GM19438 (cell line): ENCODE data around the gene SIK1.
"Not testable (repeated sequence)": the region's sequence is repeated elsewhere in the genome, so short reads cannot be mapped to it uniquely, and the experiment has no call there.

Source experiments
- ATAC-seq: cut with Tn5 transposase; IDR thresholded peaks from one replicate; pipeline ENCODE4 v1.9.1; 2021; ENCODE audit warnings: low read depth; ENCODE audit not compliant: unreplicated experiment

SIK1 gene

DNA sequence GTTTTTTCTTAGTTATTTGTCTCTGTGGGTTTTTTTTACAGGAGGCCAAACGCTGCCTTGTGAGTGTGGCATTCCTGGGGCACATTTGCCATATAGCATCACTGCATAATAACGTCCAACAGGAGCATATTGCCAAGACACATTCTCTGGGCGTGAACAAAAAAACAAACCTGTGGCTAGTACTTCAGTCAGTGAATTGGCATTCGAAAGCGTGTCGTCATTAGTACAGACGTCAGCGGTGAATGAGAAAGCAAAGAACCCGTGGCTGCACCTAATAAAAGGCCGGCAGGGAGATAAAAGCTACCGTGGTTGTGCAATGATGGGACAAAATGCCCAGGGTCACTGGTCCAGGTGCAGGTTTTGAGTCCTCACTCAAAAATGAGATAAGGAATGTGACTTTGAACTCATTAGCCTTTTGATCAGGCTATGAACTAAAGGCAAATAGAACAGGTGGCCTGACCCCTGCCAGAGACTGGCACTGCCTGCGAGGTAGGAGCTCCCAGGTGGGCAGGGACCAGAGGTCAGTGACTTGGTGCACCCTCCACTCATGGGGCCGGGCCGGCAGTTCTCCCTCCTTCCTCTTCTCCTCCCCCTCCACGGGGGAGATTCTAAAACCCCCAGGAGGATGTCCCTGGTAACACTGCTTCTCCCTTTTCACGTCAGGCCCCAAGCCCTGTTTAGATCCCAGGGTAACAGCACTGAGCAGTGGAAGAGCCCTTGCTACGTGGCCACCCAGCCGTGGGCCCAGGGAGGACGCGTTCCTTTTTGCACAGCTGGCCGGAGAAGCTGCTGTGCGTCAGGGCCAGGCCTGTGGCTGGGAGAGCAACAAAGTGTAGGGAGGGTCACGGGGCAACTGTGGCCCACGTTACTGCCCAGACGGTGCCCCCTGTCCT is 14.2 kb upstream of the SIK1 start:
- ATAC-seq: not testable (repeated sequence)

DNA sequence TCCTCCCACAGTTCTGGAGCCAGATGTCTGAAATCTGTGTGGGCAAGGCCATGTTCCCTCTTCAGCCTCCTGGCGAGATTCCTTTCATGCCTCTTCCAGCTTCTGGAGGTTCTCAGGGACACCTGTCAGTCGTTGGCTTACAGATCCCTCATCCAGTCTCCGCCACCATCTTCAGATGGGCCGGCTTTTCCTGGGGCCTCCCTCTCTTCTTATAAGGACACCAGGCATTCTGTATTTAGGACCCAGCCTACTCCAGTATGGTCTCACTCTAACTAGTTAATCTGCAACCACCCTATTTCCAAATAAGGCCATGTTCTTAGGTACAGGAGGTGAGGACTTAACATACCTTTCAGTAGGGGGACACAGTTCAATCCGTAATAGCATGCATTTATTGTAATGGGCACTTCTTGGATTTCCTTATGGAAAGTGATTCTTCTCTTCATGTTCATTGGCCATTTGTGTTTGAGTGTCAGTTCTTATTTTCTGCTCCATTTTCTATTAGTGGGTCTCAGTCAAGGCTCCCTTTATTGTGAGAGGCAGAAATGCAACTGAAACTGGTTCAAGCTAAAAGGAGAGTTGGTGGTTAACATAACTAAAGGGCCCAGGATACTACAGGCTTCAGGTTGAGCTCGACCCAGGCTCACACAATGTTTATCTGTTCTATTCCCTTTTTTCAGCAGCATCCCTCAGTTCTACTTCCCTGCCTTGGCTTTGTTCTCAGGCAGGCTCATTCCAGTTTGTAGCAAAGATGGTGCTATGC is 12.6 kb upstream of the SIK1 start:
- not testable (repeated sequence) for ATAC-seq

DNA sequence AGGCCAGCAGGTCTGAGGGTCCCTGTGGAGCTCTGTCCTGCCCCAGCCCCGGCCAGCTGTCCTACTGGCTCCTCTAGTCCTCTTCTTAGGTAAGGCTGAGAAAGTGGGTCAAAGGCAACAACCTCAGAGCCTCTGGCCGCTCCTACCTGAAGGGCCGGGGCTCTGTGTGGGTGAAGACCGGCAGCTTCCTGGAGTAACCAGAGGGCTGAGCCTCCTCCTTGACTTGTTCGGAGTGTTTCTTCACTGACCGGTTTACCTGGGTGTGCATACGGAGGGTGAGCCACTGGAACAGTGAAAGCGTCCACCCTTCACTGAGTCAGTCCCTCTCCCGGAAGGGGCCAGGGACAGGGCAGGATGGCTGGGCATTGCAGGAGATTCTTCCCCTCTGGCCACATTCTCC is 9.3 kb upstream of the SIK1 start:
- ATAC-seq: not testable (repeated sequence)

DNA sequence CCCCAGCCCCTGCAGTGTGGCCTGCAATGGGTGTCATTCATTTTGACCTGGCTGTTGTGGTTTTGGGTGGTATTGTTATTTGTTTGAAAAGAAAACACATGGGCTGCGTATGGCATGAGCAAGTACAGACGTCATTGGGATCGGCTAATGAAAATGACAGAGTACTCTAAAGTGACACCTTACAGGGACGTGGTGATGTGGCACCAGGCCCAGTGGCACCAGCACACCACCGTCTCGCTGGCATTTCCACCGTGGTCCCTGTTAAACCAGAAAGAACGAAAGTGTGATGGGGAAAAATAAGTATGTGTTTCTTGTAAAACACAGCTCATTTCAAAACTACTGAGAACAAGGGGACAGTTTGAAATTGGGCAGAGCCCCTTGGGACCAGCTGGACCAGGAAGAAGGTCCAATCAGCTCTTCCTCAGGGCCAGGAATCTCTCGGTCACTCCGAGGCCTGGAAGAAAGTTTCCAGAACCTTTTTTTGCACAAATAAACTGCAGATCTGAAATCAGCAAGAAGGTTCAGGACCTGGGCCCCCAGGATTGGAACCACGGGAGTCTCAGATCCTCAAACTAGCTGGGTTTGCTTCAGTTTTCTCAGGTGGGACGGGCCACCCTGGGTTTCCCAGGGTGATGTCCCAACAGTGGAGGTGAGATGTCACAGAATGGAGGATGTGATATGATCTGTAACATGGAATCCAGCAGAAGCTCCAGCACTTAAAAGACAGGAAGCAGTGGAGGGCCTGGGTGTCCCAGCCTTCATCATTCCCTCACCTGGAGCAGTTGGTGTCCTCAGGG is 6.6 kb upstream of the SIK1 start:
- not testable (repeated sequence) for ATAC-seq

DNA sequence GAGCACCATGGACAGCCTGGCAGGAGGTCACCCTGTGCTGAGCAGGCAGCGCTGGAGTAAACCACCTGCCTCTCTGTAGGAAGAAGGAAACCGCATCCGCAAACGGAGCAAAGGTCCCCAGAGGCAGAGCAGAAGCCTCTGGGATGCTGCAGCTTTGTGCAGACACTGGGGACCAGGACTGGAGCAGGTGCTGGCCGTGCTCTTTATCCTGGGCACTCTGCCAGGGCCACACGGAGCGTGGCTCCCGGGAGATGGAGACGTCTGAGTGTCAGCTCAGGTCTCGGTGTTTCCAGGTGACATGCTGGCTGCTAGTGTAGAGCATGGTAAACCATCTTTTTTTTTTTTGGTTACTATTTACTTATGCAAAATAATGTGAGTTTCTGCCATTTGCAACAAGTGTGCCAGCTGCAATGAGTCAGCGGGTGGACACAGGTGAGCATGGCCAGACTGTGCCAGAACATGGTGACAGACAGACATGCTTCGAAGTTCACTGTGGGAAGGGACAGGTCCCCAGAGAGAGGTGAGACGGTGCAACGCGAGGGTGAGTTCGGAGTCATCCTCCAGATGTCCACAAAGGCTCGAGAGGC is 4.0 kb upstream of the SIK1 start:
- ATAC-seq: peak; percentile 35

DNA sequence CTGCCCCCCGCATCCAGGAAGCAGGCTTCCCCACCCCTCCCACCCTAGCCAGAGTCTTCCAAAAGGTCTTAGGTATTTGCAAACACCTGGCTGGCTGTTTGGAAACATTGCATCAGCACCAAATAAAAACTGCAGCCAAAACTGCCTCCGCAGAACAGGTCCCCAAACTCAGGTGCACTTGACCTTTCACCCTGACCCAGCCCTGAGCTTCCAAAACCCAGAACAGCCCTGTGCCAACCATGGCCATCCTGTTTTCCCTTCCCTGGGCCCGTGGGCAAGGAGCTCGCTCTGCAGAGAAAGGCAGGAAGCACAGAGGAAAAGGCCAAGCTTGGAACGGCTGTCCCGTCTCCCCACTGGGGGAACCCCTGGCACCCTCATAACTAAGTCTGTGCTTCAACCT is 2.0 kb upstream of the SIK1 start:
- ATAC-seq: not testable (repeated sequence)

DNA sequence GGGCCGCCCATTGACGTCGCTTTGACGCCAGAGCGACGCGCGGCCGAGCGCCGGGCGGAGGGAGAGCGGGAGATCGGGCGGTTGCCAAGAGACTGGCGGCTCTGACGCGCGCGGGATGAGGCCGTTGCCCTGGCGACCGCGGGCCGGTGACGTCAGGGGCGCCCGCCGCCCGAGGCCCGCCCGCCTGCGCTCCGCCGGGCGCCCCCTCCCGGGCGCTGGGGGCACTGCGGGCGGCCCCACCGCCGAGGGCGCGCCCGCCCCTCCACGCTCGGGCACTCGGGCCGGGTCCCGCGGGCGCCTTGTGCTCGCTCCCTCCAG is 270 bp upstream of the SIK1 start:
- peak; percentile 58 for ATAC-seq

DNA sequence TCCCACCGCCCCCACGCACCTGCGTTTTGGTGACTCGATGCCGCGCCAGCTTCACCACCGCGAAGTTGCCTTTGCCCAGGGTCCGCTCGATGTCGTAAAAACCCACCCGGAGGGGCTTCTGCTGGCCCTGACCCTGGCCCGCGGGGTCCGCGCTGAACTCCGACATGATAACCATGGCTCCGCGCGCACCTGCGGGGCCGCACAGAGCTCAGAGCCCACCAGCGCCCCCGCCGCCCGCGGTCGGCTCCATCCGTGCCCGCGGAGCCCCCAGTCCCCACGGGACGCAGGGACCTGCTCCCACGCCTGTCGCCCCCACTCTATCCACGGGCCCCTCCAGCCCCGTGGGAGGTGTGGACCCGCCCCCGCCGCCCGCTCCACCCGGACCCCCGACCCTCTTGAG is 927 bp downstream of the SIK1 start:
- ATAC-seq: not testable (repeated sequence)

DNA sequence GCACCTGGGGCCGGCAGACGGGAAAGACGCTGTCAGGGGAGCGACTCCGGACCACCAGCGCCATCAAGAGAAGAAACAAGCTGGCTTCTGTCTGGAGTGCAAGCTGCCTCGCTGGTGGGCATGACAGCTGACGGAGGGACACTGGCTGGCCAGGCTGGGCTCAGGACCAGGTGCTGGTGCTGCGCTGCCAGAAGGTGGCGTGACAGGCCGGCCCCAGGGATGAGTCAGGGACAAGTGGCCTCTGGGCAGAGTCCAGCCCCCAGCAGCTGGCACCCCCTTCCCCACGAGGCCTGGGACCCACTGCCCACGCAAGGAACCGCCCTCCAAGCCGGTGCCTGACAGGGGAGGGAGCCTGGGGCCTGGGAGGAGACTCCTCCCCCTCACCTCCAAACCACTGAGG is 7.5 kb downstream of the SIK1 start:
- not testable (repeated sequence) for ATAC-seq

DNA sequence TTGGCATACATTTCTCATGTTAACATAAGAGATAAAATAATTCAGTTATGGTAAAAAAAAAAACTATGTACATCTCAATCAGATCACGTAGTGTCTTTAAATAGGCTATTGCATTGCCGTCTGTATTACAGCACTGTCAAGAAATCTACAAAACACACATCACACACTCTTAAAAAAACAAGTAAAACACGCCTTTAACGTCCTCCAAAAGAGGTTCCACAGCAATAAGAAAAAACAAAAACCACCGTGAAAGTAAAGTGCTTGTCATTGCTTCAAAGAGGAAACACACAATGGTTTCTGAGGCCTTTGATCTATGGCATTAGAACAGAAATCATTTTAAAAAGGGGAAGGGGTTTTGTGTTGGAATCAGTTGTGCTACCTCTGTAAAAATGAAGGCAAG is 12.4 kb downstream of the SIK1 start:
- not testable (repeated sequence) for ATAC-seq

DNA sequence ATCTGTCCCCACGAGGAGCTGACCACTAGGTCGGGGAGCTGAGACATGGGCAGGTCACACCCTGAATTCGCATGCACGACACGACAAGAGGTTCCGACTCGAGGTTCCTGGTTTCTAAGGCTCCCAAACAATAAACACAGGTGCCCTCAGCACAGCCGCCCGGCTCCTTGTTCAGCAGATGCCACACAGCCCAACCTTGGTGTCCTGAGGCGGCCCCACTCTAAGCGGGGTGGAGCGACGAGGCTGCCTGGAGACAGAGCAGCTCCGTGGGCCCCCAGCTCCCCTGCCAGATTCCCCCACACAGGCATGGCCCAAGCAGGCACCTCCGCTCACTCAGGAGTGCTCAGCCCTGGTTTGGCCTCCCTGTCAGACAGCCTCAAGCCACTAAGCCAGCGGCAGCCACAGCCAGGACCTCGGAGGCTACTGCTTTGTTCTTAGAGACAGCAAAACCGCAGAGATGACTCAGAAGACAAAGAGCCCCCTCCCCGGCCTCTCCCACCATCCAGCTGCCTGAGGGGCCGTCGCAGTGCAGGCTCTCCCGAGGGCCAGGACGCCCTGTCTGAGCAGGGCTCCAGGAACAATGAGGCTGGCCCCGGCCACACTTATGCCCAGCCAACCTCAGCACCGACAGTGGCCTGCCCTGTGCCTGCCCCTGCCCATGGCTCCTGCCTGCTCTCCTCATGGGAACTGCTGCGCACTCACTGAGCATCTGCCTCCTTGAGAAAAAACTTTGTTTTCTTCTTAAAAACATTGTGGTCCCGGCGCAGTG is 14.7 kb downstream of the SIK1 start:
- not testable (repeated sequence) for ATAC-seq

DNA sequence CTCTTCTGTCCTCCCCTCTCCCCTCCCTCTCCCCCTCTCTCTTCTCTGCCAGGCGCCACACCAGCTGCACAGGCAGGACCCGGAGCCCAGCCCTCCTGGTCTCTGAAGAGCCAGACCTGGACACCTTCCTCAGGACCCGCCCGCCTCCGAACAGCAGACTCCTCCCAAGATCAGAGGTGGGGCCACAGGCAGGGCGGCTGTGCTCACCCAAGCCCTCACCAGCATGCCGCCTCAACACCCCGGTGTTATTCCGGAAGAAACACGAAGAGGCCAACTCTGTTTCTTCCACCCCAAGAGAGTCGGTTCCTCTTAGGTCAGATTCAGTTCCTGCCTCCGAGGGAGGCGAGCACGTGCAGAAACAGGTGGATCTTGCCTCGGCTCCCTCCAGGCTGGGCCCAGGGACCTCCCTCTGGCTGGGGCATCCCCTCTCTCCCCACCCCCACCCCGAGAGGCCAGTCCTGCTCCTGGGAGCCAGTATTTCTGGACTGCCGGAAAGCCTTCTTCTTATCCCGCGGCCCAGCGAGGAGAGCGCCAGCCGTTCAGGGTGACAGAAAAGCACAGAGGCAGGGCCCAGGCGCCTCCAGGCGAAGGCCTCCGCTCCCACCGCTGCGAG is 16.4 kb downstream of the SIK1 start:
- ATAC-seq: peak; percentile 72

DNA sequence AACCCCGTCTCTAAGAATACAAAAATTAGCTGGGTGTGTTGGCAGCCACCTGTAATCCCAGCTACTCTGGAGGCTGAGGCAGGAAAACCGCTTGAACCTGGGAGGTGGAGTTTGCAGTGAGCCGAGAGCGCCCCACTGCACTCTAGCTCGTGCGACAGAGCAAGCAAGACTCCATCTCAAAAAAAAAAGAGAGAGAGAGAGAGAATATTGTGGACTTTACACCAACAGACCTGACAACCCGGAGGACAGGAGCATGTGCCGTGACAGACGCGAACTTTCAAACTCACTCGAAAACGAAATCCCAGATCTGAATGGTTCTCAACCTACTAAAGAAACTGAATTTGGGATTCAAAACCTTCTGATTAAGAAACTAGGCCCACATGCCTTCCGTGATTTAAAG is 19.8 kb downstream of the SIK1 start:
- not testable (repeated sequence) for ATAC-seq

DNA sequence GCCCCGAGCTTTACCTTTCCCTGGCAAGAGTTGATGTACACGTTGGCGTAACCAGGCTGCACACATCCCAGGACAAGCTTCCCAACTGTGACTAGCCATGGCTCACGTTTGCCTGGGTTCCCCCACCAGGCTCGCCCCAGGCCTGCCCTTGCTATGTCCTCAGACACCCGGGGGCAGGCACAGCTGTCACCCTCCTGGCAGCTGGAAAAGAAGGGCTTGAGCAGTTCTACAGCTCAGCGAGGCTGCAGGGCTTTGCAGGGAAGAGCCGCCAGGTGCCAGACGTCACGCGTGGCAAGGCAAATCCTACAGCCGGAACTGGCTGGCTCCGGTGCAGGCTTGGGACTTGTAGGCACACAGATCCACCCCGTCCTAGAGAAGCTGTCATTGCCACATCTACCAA is 22.5 kb downstream of the SIK1 start:
- not testable (repeated sequence) for ATAC-seq

DNA sequence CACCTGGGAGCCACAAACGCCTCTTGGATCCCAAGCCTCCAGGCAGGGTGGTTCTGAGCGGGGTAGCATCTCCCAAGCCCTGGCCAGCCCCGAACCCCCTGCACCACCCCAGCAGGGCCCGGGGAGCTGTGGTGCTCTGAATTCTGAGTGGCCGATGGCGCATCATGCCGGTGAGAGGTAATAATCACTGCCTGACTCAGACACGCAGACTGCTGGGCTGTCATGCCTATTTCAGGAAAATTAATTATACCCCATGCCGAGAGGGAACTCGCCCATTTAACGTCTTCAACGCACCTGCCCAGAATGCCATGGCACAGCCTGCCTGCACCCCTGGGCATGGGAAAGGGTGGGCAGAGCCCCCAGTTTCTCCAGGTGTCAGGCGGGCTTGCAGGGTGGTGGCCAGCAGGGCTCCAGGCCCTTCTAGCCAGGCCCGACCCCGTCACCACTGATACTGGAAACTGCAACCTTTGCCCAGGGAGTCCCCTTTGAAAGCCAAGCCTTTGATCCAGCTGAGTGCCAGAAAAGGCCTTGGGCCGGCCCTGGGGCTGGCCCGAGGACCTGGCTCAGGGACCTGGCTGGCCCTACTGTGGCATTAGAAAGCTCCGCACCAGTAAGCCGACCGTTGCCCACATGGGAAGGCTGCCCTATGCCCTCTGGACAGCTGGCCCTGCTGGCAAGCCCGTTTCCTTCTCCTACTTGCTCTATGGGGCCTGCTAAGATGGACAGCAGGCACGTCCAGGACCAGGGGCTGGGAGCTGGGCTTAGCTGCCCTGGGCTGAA is 23.1 kb downstream of the SIK1 start:
- ATAC-seq: not testable (repeated sequence)

DNA sequence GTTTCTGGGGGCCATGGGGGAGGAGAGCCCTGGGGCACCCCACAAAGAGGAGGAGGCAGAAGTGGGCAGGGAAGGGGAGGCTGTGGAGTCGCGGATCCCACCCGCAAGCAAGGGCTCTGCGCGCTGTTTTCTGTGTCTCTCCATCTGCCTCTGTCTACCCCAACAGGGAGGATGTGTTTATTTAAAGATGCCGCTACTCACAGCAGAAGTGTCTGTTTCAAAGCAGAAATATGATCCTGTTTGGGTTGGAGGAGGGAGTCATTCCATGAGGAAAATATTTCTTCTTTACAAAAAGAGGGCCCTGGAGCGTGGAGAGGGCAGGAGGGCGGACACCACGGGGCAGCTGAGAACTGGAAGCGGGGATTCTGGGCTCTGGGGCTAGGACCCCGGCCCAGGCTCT is 25.8 kb downstream of the SIK1 start:
- ATAC-seq: not testable (repeated sequence)

DNA sequence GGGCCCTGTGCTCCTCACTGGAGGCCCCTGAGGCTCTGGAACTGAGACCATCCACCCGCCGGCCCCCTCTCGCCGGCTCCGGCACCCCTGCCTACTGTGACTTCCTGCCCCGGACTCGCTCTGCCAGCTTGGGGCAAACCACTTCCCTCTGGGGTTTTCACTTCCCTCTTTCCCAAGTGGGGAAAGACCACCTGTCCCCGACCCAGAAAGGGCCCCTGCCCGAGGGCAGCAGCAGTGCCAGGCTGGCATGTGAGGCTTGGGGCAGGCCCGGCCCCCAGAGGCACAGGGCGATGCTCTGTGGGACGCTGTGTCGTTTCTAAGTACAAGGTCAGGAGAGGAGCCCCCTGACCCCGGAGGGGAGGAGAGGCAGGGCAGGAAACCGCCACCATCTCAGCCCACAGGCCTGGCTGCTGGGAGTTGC is 27.3 kb downstream of the SIK1 start:
- ATAC-seq: not testable (repeated sequence)

DNA sequence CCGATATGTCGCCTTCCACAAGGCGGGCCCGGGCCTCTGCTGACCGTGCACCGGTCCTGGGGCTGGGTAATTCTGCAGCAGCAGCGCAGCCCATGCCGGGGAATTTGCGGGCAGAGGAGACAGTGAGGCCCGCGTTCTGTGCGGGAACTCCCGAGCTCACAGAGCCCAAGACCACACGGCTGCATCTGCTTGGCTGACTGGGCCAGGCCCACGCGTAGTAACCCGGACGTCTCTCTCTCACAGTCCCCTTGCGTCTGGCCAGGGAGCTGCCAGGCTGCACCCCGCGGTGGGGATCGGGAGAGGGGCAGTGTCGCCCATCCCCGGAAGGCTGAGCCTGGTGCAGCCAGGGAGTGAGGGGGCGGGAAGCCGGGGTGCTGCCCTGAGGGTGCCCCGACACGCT is 27.8 kb downstream of the SIK1 start:
- ATAC-seq: not testable (repeated sequence)

DNA sequence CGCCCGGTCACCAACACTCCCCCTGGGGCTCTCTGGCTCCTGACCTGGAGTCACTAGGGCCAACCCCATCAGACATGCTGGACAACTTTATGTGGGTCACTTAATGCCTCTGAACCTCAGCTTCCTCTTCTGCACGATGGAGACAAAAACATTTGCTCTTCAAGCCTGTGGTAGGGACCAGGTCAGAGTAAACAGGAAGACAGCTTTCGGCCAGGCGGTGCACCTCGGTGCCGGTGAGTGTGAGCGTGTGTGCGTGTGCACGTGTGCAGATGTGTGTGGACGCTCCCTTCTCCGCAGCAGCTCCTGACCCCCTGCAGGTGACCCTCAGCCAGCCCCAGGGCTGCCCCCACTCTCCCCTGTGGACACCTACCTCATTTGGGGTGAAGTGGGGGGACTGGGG is 28.4 kb downstream of the SIK1 start:
- not testable (repeated sequence) for ATAC-seq
